Thyroid gland (tissue), 4 donors: ENCODE measurements around the gene PDPK1. TPM values are rescaled to one million over a fixed set of nuclear protein-coding genes. Genes with fewer than 3 reads are reported as not detected.

Experiments used
- DNase-seq, 2 donors: peaks; one replicate each; pipeline ENCODE4 v3.0.0-alpha.2; 2019
- H3K27ac ChIP-seq, 3 donors: fragments of 200-600 bp; sonication (generic); 1 replicate in 2 of 3; 2 replicates in 1 of 3; pipeline ENCODE4 v1.5.1; 2016 to 2019; ENCODE audit warnings: mild to moderate bottlenecking in 1 of 3, moderate library complexity in 1 of 3
- H3K27me3 ChIP-seq: fragments of 200-600 bp; sonication (generic); one replicate; pipeline ENCODE4 v1.5.1; 2019
- H3K36me3 ChIP-seq, 2 donors: fragments of 200-600 bp; sonication (generic); one replicate each; pipeline ENCODE4 v1.5.1; 2016 to 2019
- H3K4me1 ChIP-seq, 2 donors: fragments of 200-600 bp; sonication (generic); one replicate each; pipeline ENCODE4 v1.5.1; 2017 to 2019
- H3K4me3 ChIP-seq, 3 donors: fragments of 200-600 bp; sonication (generic); replicated peaks in 1 of 3; 1 replicate in 2 of 3; 2 replicates in 1 of 3; pipeline ENCODE4 v1.5.1; 2016; ENCODE audit warnings: mild to moderate bottlenecking in 1 of 3
- H3K9me3 ChIP-seq: fragments of 200-600 bp; sonication (generic); one replicate; pipeline ENCODE4 v1.5.1; 2017
- CTCF ChIP-seq, 6 experiments: fragments of 200-600 bp in 3 of 6; fragments of 450-650 bp in 3 of 6; sonication (generic) in 3 of 6; IDR thresholded peaks; one replicate each; pipeline ENCODE4 v1.5.1; 2016 to 2019; ENCODE audit warnings: antibody characterized with exemption in 6 of 6, mild to moderate bottlenecking in 2 of 6, inconsistent platforms in 1 of 6, moderate library complexity in 1 of 6
- POLR2A ChIP-seq, 2 donors: fragments of 450-650 bp; IDR thresholded peaks; one replicate each; pipeline ENCODE4 v1.6.1; 2017; ENCODE audit warnings: antibody characterized with exemption in 2 of 2, mild to moderate bottlenecking in 2 of 2, moderate library complexity in 1 of 2
- WGBS, 2 donors: methylation state at CpG; one replicate each; pipeline ENCODE4 v1.1.5; 2017; 5-methylcytosine and 5-hydroxymethylcytosine counted together
- intact Hi-C: fragments of 100-400 bp; cut with DNase I; formaldehyde crosslinking; loops from one replicate; pipeline ENCODE4 v1.15.1; 2023
- total RNA-seq, 4 donors: library from RNA; depleted of rRNA; stranded (reverse); fragments of >200 nt; gene quantifications; one replicate each; pipeline ENCODE4 v1.2.3, GENCODE V29; 2016

The PDPK1 gene
- total RNA-seq, 4 donors from 2014 or later: 33.3 to 89.0 (median 39.5) TPM

- Histone ChIP-seq H3K27ac (no peak overlapping the region), H3K27me3 (no peaks in the 10 kb centered on the region), H3K9me3 (no peaks in the 10 kb centered on the region), H3K4me1 (peaks cover 13 to 14% of the 10 kb centered on the region in 2 donors), H3K4me3 (no peak overlapping the region), H3K36me3 (peaks cover 0 to 22% of the 10 kb centered on the region in 2 donors)
- WGBS, 2 donors: 94% methylated on average over 9 of the region's 9 CpGs
- TF ChIP-seq CTCF (IDR thresholded peaks at IDR 0.05) (no peak), POLR2A (IDR thresholded peaks at IDR 0.05) (no peak)
- DNase-seq: no peak
- intact Hi-C loops: no loop called here
Observed at GRCh38 chr16:2524339-2524938, 13.4 kb upstream of the PDPK1 start.

- H3K36me3 ChIP-seq: peaks cover 0 to 22% of the 10 kb centered on the region in 2 donors
- no peak overlapping the region for H3K4me3 ChIP-seq
- no peak for TF ChIP-seq POLR2A (IDR thresholded peaks at IDR 0.05)
- TF ChIP-seq CTCF (IDR thresholded peaks at IDR 0.05): no peak
- H3K27me3 ChIP-seq: no peaks in the 10 kb centered on the region
- 88 to 91% methylated on average over 7 to 8 of the region's 8 CpGs for WGBS, 2 donors
- no peak for DNase-seq
- H3K4me1 ChIP-seq: peaks cover 4 to 8% of the 10 kb centered on the region in 2 donors
- no peaks in the 10 kb centered on the region for H3K9me3 ChIP-seq
- intact Hi-C loops: no loop called here
- no peak overlapping the region for H3K27ac ChIP-seq
Observed at GRCh38 chr16:2526135-2526534, 11.7 kb upstream of the PDPK1 start.

- Histone ChIP-seq H3K4me3 (no peak overlapping the region), H3K27ac (no peak overlapping the region), H3K36me3 (peaks cover 0 to 22% of the 10 kb centered on the region in 2 donors), H3K4me1 (peaks cover 7 to 8% of the 10 kb centered on the region in 2 donors), H3K27me3 (no peaks in the 10 kb centered on the region), H3K9me3 (no peaks in the 10 kb centered on the region)
- no peak for DNase-seq
- WGBS, 2 donors: 83 to 95% methylated on average over 1 to 9 of the region's 12 CpGs
- TF ChIP-seq CTCF (IDR thresholded peaks at IDR 0.05) (no peak), POLR2A (IDR thresholded peaks at IDR 0.05) (no peak)
- intact Hi-C loops: no loop called here
Observed at GRCh38 chr16:2527071-2527783, 10.6 kb upstream of the PDPK1 start.

GRCh38 chr16:2527784-2528100 lies 10.1 kb upstream of the PDPK1 start:
- TF ChIP-seq CTCF (IDR thresholded peaks at IDR 0.05) (no peak), POLR2A (IDR thresholded peaks at IDR 0.05) (no peak)
- peaks cover 0 to 22% of the 10 kb centered on the region in 2 donors for H3K36me3 ChIP-seq
- intact Hi-C loops: no loop called here
- H3K9me3 ChIP-seq: no peaks in the 10 kb centered on the region
- no peak for DNase-seq
- H3K27ac ChIP-seq: no peak overlapping the region
- 96 to 99% methylated on average over 4 to 24 of the region's 24 CpGs for WGBS, 2 donors
- H3K4me3 ChIP-seq: no peak overlapping the region
- H3K27me3 ChIP-seq: no peaks in the 10 kb centered on the region
- peaks cover 7 to 8% of the 10 kb centered on the region in 2 donors for H3K4me1 ChIP-seq
